WTC11 (cell line): ENCODE measurements around the gene PI4KB.

ENCODE experiments used
- CREM ChIP-seq: sonication (generic); formaldehyde crosslinking; IDR thresholded peaks from 2 replicates; pipeline ENCODE4 v1.8.1; 2022; ENCODE audit warnings: mild to moderate bottlenecking, missing genetic modification reagents, moderate library complexity
- JUN ChIP-seq: sonication (generic); formaldehyde crosslinking; IDR thresholded peaks from 2 replicates; pipeline ENCODE4 v1.8.0; 2023; ENCODE audit warnings: mild to moderate bottlenecking, missing genetic modification reagents
- MXD4 ChIP-seq: fragments of 250-450 bp; sonication (Bioruptor Pico); IDR thresholded peaks from 2 replicates; pipeline ENCODE4 v1.8.0; 2021; ENCODE audit warnings: mild to moderate bottlenecking, moderate library complexity, borderline replicate concordance
- PRRX2 ChIP-seq: fragments of 250-450 bp; sonication (Bioruptor Pico); IDR thresholded peaks from 2 replicates; pipeline ENCODE4 v1.8.0; 2021; ENCODE audit warnings: mild to moderate bottlenecking
- SMAD3 ChIP-seq: sonication (generic); formaldehyde crosslinking; IDR thresholded peaks from 2 replicates; pipeline ENCODE4 v1.8.0; 2022; ENCODE audit warnings: missing genetic modification reagents, mild to moderate bottlenecking, borderline replicate concordance
- TEAD4 ChIP-seq: sonication (generic); formaldehyde crosslinking; IDR thresholded peaks from 2 replicates; pipeline ENCODE4 v1.8.0; 2022; ENCODE audit warnings: mild to moderate bottlenecking, missing genetic modification reagents
- TF ChIP-seq, protein P1 (sequence below): fragments of 200-600 bp; IDR thresholded peaks from 2 replicates; pipeline ENCODE4 v1.8.0; 2022; ENCODE audit warnings: antibody characterized with exemption
- TF ChIP-seq, protein P2 (sequence below): fragments of 250-450 bp; sonication (Bioruptor Pico); IDR thresholded peaks from 2 replicates; pipeline ENCODE4 v1.9.0; 2021; ENCODE audit warnings: mild to moderate bottlenecking
- TF ChIP-seq, protein P3 (sequence below): sonication (generic); formaldehyde crosslinking; IDR thresholded peaks from 2 replicates; pipeline ENCODE4 v1.8.1; 2023; ENCODE audit warnings: mild to moderate bottlenecking, moderate library complexity, missing genetic modification reagents

DNA sequence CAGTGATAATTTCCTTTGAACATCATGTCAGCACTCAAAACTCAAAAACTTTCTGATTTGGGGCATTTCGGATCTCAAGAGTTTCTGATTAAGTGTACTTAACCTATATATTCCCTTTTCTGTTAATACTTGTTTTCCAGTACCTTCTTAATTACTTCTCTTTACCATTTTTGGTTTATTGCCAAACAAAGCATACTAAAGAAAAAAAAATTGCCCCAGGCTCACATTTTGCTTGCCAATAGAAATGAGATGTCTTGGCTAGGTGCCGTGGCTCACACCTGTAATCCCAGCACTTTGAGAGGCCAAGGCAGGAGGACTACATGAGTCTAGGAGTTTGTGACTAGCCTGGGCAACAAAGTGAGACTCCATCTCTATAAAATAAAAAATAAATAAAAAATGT lies 67.9 kb downstream of the PI4KB start:
- TF ChIP-seq, protein P1, sequence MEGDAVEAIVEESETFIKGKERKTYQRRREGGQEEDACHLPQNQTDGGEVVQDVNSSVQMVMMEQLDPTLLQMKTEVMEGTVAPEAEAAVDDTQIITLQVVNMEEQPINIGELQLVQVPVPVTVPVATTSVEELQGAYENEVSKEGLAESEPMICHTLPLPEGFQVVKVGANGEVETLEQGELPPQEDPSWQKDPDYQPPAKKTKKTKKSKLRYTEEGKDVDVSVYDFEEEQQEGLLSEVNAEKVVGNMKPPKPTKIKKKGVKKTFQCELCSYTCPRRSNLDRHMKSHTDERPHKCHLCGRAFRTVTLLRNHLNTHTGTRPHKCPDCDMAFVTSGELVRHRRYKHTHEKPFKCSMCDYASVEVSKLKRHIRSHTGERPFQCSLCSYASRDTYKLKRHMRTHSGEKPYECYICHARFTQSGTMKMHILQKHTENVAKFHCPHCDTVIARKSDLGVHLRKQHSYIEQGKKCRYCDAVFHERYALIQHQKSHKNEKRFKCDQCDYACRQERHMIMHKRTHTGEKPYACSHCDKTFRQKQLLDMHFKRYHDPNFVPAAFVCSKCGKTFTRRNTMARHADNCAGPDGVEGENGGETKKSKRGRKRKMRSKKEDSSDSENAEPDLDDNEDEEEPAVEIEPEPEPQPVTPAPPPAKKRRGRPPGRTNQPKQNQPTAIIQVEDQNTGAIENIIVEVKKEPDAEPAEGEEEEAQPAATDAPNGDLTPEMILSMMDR: no peak
- TF ChIP-seq MXD4: no peak
- TF ChIP-seq TEAD4 (CRISPR knock-in tag): no peak
- no peak for TF ChIP-seq CREM
- TF ChIP-seq PRRX2 (CRISPR knock-in tag): no peak
- no peak for TF ChIP-seq SMAD3 (CRISPR knock-in tag)
- TF ChIP-seq, protein P2, sequence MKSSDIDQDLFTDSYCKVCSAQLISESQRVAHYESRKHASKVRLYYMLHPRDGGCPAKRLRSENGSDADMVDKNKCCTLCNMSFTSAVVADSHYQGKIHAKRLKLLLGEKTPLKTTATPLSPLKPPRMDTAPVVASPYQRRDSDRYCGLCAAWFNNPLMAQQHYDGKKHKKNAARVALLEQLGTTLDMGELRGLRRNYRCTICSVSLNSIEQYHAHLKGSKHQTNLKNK (CRISPR knock-in tag): no peak
- TF ChIP-seq, protein P3, sequence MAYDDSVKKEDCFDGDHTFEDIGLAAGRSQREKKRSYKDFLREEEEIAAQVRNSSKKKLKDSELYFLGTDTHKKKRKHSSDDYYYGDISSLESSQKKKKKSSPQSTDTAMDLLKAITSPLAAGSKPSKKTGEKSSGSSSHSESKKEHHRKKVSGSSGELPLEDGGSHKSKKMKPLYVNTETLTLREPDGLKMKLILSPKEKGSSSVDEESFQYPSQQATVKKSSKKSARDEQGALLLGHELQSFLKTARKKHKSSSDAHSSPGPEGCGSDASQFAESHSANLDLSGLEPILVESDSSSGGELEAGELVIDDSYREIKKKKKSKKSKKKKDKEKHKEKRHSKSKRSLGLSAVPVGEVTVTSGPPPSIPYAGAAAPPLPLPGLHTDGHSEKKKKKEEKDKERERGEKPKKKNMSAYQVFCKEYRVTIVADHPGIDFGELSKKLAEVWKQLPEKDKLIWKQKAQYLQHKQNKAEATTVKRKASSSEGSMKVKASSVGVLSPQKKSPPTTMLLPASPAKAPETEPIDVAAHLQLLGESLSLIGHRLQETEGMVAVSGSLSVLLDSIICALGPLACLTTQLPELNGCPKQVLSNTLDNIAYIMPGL: no peak
- no peak for TF ChIP-seq JUN
